WTC11 (cell line): ENCODE measurements around the gene DPP4. TPM values are rescaled to one million over a fixed set of nuclear protein-coding genes. Genes with fewer than 3 reads are reported as not detected.

Experiments
- ATAC-seq: fragments of 200-7000 bp; cut with Tn5 transposase; 2 replicates; pipeline ENCODE4 v1.10.0; 2021; ENCODE audit warnings: mild to moderate bottlenecking, moderate library complexity
- CTCF ChIA-PET: fragments of 300-600 bp; sonication (Branson Sonifier 250); formaldehyde crosslinking; loops from one replicate; lab custom pipeline; 2021; ENCODE audit warnings: antibody characterized with exemption; lab: Charles Lee
- POLR2A ChIA-PET: fragments of 350-600 bp; sonication (Branson Sonifier 250); formaldehyde crosslinking; loops from one replicate; lab custom pipeline; 2021; ENCODE audit warnings: antibody characterized with exemption; lab: Charles Lee
- DNase-seq: peaks from one replicate; pipeline ENCODE4 v3.0.0; 2021; ENCODE audit warnings: low spot score
- H3K27ac Mint-ChIP-seq: 2 replicates; pipeline ENCODE4 v1.8.0; 2021; ENCODE audit warnings: mixed read lengths
- H3K27me3 Mint-ChIP-seq: 2 replicates; pipeline ENCODE4 v1.8.0; 2021; ENCODE audit warnings: low read depth, mild to moderate bottlenecking, moderate library complexity, mixed read lengths
- H3K36me3 Mint-ChIP-seq: 2 replicates; pipeline ENCODE4 v1.8.0; 2021; ENCODE audit warnings: mixed read lengths
- H3K4me1 Mint-ChIP-seq: 2 replicates; pipeline ENCODE4 v1.8.0; 2022; ENCODE audit warnings: mixed read lengths
- H3K4me3 Mint-ChIP-seq: 2 replicates; pipeline ENCODE4 v1.8.0; 2021; ENCODE audit warnings: mild to moderate bottlenecking, moderate library complexity, mixed read lengths
- H3K9me3 Mint-ChIP-seq: 2 replicates; pipeline ENCODE4 v1.8.0; 2021; ENCODE audit warnings: mixed read lengths
- ATF3 ChIP-seq: sonication (generic); formaldehyde crosslinking; conservative IDR thresholded peaks from 2 replicates; pipeline ENCODE4 v1.8.1; 2022; ENCODE audit warnings: mild to moderate bottlenecking, missing genetic modification reagents
- CBFB ChIP-seq: sonication (generic); formaldehyde crosslinking; IDR thresholded peaks from 2 replicates; pipeline ENCODE4 v1.8.1; 2022; ENCODE audit warnings: mild to moderate bottlenecking, low read depth, missing genetic modification reagents
- CREB1 ChIP-seq: sonication (generic); formaldehyde crosslinking; IDR thresholded peaks from 2 replicates; pipeline ENCODE4 v1.8.0; 2023; ENCODE audit warnings: mild to moderate bottlenecking, missing genetic modification reagents
- EMX1 ChIP-seq: fragments of 250-450 bp; sonication (Bioruptor Pico); IDR thresholded peaks from 2 replicates; pipeline ENCODE4 v1.8.0; 2021; ENCODE audit warnings: mild to moderate bottlenecking
- HMGXB4 ChIP-seq: sonication (generic); formaldehyde crosslinking; IDR thresholded peaks from 2 replicates; pipeline ENCODE4 v1.8.1; 2023; ENCODE audit warnings: mild to moderate bottlenecking, moderate library complexity, missing genetic modification reagents
- IRF1 ChIP-seq: sonication (generic); formaldehyde crosslinking; IDR thresholded peaks from 2 replicates; pipeline ENCODE4 v1.8.0; 2023; ENCODE audit warnings: missing genetic modification reagents
- OVOL2 ChIP-seq: fragments of 250-450 bp; sonication (Bioruptor Pico); IDR thresholded peaks from 2 replicates; pipeline ENCODE4 v1.9.0; 2021; ENCODE audit warnings: mild to moderate bottlenecking, borderline replicate concordance
- STAT6 ChIP-seq: sonication (generic); formaldehyde crosslinking; conservative IDR thresholded peaks from 2 replicates; pipeline ENCODE4 v1.8.1; 2023; ENCODE audit warnings: mild to moderate bottlenecking, low read depth, missing genetic modification reagents, moderate library complexity
- ZNF219 ChIP-seq: sonication (generic); formaldehyde crosslinking; IDR thresholded peaks from 2 replicates; pipeline ENCODE4 v1.8.0; 2023; ENCODE audit warnings: missing genetic modification reagents, mild to moderate bottlenecking, borderline replicate concordance
- ZNF232 ChIP-seq: sonication (generic); formaldehyde crosslinking; IDR thresholded peaks from 2 replicates; pipeline ENCODE4 v1.8.0; 2022; ENCODE audit warnings: mild to moderate bottlenecking, missing genetic modification reagents
- ZNF425 ChIP-seq: fragments of 250-450 bp; sonication (Bioruptor Pico); conservative IDR thresholded peaks from 2 replicates; pipeline ENCODE4 v1.9.0; 2021; ENCODE audit warnings: mild to moderate bottlenecking
- ZSCAN18 ChIP-seq: fragments of 250-450 bp; sonication (Bioruptor Pico); IDR thresholded peaks from 2 replicates; pipeline ENCODE4 v2.1.2; 2022; ENCODE audit warnings: mild to moderate bottlenecking, moderate library complexity
- total RNA-seq: library from RNA; stranded (reverse); gene quantifications from 3 replicates; pipeline ENCODE4 v1.2.3, GENCODE V29; 2021

DPP4 gene
- total RNA-seq, 1 experiment from 2014 or later, result 3.6 TPM

GRCh38 chr2:162038725-162039124, 35.3 kb downstream of the DPP4 start (continued):
- TF ChIP-seq CBFB (CRISPR knock-in tag), result no peak
- TF ChIP-seq, all 79 proteins: peak for 0

GRCh38 chr2:162037886-162038285, 36.1 kb downstream of the DPP4 start:
- POLR2A ChIA-PET, result no interaction called here
- Mint-ChIP-seq H3K27me3 (no peaks in the 10 kb centered on the region), H3K4me1 (peaks cover 40% of the 10 kb centered on the region), H3K27ac (no peak overlapping the region), H3K9me3 (no peaks in the 10 kb centered on the region), H3K4me3 (no peak overlapping the region), H3K36me3 (peaks cover 4% of the 10 kb centered on the region)
- ATAC-seq (peak; percentile 64), DNase-seq (no peak)
- TF ChIP-seq IRF1 (CRISPR knock-in tag) (no peak), ATF3 (no peak), CREB1 (CRISPR knock-in tag) (no peak), ZNF232 (CRISPR knock-in tag) (no peak), ZSCAN18 (CRISPR knock-in tag) (no peak), OVOL2 (CRISPR knock-in tag) (no peak), ZNF219 (CRISPR knock-in tag) (no peak), ZNF425 (CRISPR knock-in tag) (no peak), HMGXB4 (no peak)
- CTCF ChIA-PET, result no interaction called here

GRCh38 chr2:162037028-162037795, 36.8 kb downstream of the DPP4 start:
- Mint-ChIP-seq H3K4me3 (no peak overlapping the region), H3K9me3 (no peaks in the 10 kb centered on the region), H3K27ac (no peak overlapping the region), H3K27me3 (no peaks in the 10 kb centered on the region), H3K36me3 (peaks cover 5% of the 10 kb centered on the region), H3K4me1 (peaks cover 40% of the 10 kb centered on the region)
- DNase-seq (peak; percentile 11), ATAC-seq (peak; percentile 94)
- ChIA-PET POLR2A (no interaction called here), CTCF (interaction anchor here (0.6 to 0.7 kb wide), 2 partner anchors 18 to 38 kb away, joined by 3 read pairs; no protein-coding TSS in a partner anchor)
- TF ChIP-seq EMX1 (no peak), STAT6 (CRISPR knock-in tag) (no peak)
